Esophagus squamous epithelium (tissue), 5 donors: Measurements from ENCODE around the gene USP35. TPM values are rescaled to one million over a fixed set of nuclear protein-coding genes. Genes with fewer than 3 reads are reported as not detected.
A peak's percentile ranks its signal among the peaks of the same experiment; 100 is the strongest.

Experiments
- DNase-seq: peaks from one replicate; lab custom pipeline; 2025; lab: John Stamatoyannopoulos, UW
- H3K27ac ChIP-seq, 4 donors: fragments of 200-600 bp; sonication (generic); one replicate each; pipeline ENCODE4 v1.5.1; 2016 to 2019; ENCODE audit warnings: mild to moderate bottlenecking in 1 of 4
- H3K27me3 ChIP-seq, 4 donors: fragments of 200-600 bp; sonication (generic); 1 replicate in 3 of 4; 2 replicates in 1 of 4; pipeline versions ENCODE4 v1.5.1 to v1.6.0; 2017 to 2021; ENCODE audit warnings: antibody characterized with exemption in 1 of 4
- H3K36me3 ChIP-seq, 3 donors: fragments of 200-600 bp; sonication (generic); one replicate each; pipeline ENCODE4 v1.5.1; 2016 to 2019
- H3K4me1 ChIP-seq, 3 donors: fragments of 200-600 bp; sonication (generic); one replicate each; pipeline ENCODE4 v1.5.1; 2017 to 2019
- H3K4me3 ChIP-seq, 4 donors: fragments of 200-600 bp; sonication (generic); 1 replicate in 3 of 4; 2 replicates in 1 of 4; pipeline ENCODE4 v1.5.1; 2016 to 2019; ENCODE audit warnings: mild to moderate bottlenecking in 2 of 4, moderate library complexity in 1 of 4
- H3K9me3 ChIP-seq, 3 donors: fragments of 200-600 bp; sonication (generic); one replicate each; pipeline ENCODE4 v1.5.1; 2016 to 2019
- POLR2A ChIP-seq, 4 donors: fragments of 450-650 bp; IDR thresholded peaks; one replicate each; pipeline ENCODE4 v1.6.1; 2017; ENCODE audit warnings: antibody characterized with exemption in 4 of 4, mild to moderate bottlenecking in 4 of 4, moderate library complexity in 3 of 4
- WGBS, 2 donors: methylation state at CpG; one replicate each; pipeline ENCODE4 v1.1.5; 2018; 5-methylcytosine and 5-hydroxymethylcytosine counted together
- intact Hi-C: fragments of 100-400 bp; cut with DNase I; formaldehyde crosslinking; loops from one replicate; pipeline ENCODE4 v1.15.0; 2022
- total RNA-seq, 4 donors: library from RNA; depleted of rRNA; stranded (reverse); fragments of >200 nt; gene quantifications; one replicate each; pipeline ENCODE4 v1.1.0, GENCODE V29; 2016
- TF ChIP-seq, protein P1 (sequence below), 6 experiments: fragments of 450-650 bp in 4 of 6; fragments of 200-600 bp in 2 of 6; sonication (generic) in 2 of 6; IDR thresholded peaks; one replicate each; pipeline ENCODE4 v1.5.1; 2016 to 2019; ENCODE audit warnings: antibody characterized with exemption in 6 of 6, mild to moderate bottlenecking in 4 of 6, moderate library complexity in 4 of 6
- donor health status: DM: yes; HTN: yes; CAD: no.

Gene USP35
- total RNA-seq, 4 donors from 2014 or later: 4.5 to 7.0 (median 6.1) TPM

DNA sequence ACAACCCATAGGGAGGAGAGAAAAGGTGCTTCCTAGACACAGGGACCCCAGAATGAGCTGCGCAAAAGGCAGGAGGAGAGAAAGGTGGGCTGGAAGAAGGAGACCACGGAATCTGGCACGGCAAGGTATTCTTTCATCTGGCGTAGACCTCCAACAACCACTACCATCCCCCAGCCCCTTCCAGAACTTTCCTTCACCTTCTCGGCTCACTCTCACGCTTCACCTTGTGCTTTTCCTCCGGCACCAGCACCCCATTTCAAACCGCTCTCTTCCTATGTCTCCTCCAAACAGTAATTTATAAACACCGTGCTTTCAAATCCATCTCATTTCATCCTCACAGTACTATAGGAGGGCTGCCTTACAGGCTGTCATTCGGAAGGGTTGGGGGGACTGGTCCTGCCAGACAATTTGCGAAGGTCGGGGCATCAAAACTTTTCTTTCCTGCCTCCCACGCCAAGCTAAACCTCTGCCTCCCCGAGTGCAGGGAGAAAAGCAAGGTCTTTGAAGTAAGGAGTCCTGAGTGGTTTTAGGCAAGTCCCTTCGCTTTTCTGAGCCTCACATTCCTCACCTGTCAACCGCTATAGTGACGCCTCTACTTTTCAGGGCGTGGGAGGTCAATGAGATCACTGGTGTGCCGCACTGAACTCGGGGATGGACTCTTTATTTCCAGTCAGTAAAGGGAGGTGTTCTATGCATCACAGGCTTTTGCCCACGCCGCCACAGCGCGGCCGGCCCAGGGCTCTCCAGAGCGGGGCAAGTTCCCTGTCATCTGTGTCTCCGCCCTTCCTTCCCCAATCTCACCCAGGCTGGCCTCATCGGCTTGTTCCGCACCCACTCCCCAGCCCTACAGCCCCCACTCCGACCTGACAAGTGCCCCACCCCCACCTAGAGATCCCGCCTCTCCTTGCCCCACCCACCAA lies 1.1 kb upstream of the USP35 start:
- Histone ChIP-seq H3K27me3 (no peaks in the 10 kb centered on the region), H3K4me1 (peaks cover 24 to 61% (median 32%) of the 10 kb centered on the region in 3 donors), H3K9me3 (no peaks in the 10 kb centered on the region), H3K36me3 (peaks cover 0 to 7% (median 0%) of the 10 kb centered on the region in 3 donors), H3K27ac (peak overlapping the region; percentile 89 to 98 (median 92)), H3K4me3 (peak overlapping the region; percentile 66 to 100 (median 78))
- intact Hi-C loops: no loop called here
- WGBS, 2 donors: 24 to 29% methylated on average over 18 to 21 of the region's 31 CpGs
- TF ChIP-seq POLR2A (IDR thresholded peaks at IDR 0.05): peak in 1 of 4 donors; percentile 13
- TF ChIP-seq, protein P1, sequence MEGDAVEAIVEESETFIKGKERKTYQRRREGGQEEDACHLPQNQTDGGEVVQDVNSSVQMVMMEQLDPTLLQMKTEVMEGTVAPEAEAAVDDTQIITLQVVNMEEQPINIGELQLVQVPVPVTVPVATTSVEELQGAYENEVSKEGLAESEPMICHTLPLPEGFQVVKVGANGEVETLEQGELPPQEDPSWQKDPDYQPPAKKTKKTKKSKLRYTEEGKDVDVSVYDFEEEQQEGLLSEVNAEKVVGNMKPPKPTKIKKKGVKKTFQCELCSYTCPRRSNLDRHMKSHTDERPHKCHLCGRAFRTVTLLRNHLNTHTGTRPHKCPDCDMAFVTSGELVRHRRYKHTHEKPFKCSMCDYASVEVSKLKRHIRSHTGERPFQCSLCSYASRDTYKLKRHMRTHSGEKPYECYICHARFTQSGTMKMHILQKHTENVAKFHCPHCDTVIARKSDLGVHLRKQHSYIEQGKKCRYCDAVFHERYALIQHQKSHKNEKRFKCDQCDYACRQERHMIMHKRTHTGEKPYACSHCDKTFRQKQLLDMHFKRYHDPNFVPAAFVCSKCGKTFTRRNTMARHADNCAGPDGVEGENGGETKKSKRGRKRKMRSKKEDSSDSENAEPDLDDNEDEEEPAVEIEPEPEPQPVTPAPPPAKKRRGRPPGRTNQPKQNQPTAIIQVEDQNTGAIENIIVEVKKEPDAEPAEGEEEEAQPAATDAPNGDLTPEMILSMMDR (IDR thresholded peaks at IDR 0.05): no peak
- no peak for DNase-seq

DNA sequence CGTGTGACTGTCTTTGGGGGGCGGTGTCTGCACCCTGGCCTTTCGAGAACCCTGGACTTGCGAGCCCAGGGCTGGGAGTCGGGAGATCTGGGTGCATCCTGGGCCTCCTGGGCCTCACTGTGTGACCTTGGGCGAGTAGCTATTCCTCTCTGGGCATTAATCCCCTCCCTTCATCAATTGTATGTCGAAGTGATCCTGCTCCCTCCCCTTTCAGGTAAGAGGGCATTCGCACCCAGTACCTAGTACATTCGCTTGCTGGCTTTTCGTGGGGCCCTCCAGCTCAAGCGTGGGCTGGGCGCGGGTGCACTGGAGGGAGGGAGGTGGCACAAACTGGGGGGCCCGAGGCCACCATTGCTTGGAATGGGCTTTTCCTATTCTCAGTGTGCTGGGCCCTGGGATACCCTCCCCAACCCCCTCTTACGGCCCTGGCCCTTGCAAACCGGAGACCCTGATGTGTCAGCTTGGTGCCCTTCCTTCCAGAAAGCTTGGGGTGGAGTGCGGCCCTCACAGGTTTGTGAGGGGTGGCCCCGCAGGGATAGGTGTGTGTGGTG lies 530 bp downstream of the USP35 start:
- DNase-seq: no peak
- peak overlapping the region; percentile 66 to 100 (median 78) for H3K4me3 ChIP-seq
- no peaks in the 10 kb centered on the region for H3K9me3 ChIP-seq
- H3K27ac ChIP-seq: peak overlapping the region; percentile 89 to 98 (median 92)
- H3K36me3 ChIP-seq: no peaks in the 10 kb centered on the region
- TF ChIP-seq POLR2A (IDR thresholded peaks at IDR 0.05): no peak
- TF ChIP-seq, protein P1 (IDR thresholded peaks at IDR 0.05): no peak
- no peaks in the 10 kb centered on the region for H3K27me3 ChIP-seq
- peaks cover 24 to 61% (median 32%) of the 10 kb centered on the region in 3 donors for H3K4me1 ChIP-seq
- intact Hi-C loops: no loop called here
- 46 to 55% methylated on average over 3 to 9 of the region's 18 CpGs for WGBS, 2 donors

DNA sequence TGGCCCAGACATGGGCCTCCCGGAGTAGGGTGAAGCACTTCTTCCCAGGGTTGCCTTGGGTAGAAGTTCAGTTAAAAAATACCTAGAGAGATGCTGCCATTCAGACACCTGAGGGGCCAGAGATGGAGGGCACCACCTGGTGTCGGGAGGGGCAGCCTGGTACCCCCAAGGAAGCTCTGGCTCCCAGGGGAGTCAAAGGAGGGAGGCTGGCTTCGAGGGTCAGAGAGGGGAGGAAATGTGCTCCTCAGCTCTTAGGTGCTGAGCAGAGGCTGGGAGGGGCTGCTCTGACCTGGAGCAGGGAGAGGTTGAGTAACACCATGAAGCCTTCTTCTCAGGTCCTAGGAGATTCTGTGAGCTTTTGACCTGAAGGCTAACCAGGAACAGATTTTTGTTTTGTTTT lies 1.1 kb downstream of the USP35 start:
- TF ChIP-seq, protein P1 (IDR thresholded peaks at IDR 0.05): no peak
- TF ChIP-seq POLR2A (IDR thresholded peaks at IDR 0.05): no peak
- Histone ChIP-seq H3K9me3 (no peaks in the 10 kb centered on the region), H3K4me1 (peaks cover 24 to 61% (median 32%) of the 10 kb centered on the region in 3 donors), H3K36me3 (no peaks in the 10 kb centered on the region), H3K27ac (peak overlapping the region in 2 of 4 donors; percentile 89 to 98), H3K4me3 (peak overlapping the region in 3 of 4 donors; percentile 66 to 100 (median 72)), H3K27me3 (no peaks in the 10 kb centered on the region)
- DNase-seq: no peak
- 71% methylated on average over 2 of the region's 3 CpGs; no CpG with 5 or more reads in 1 of the 2 donors for WGBS, 2 donors
- intact Hi-C loops: no loop called here

DNA sequence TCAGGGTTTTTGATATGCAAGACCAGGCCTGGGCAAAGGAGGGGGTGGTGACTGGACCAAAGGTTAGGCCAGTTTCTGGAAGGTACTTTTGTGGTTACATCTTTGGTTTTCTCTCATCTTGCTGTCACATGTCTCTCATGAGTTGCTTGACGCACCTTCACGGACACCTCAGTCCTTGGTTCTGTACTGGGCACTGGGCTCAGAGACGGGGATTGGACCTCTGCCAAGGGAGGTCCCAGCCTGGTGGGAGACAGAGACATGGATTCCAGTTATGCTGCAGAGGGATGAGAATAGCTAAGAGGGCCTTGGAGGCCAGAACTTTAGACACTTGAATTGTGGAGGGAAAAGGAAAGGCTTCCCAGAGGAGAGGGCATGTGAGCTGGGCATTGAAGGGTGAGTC lies 1.7 kb downstream of the USP35 start:
- no peaks in the 10 kb centered on the region for H3K9me3 ChIP-seq
- peaks cover 23 to 56% (median 32%) of the 10 kb centered on the region in 3 donors for H3K4me1 ChIP-seq
- WGBS, 2 donors: 48% methylated on average over 2 of the region's 3 CpGs; no CpG with 5 or more reads in 1 of the 2 donors
- no peak for DNase-seq
- no peak overlapping the region for H3K4me3 ChIP-seq
- TF ChIP-seq, protein P1 (IDR thresholded peaks at IDR 0.05): no peak
- TF ChIP-seq POLR2A (IDR thresholded peaks at IDR 0.05): no peak
- H3K36me3 ChIP-seq: no peaks in the 10 kb centered on the region
- no peaks in the 10 kb centered on the region for H3K27me3 ChIP-seq
- H3K27ac ChIP-seq: peak overlapping the region in 1 of 4 donors; percentile 98
- intact Hi-C loops: no loop called here
